GM20431 (cell line): ENCODE results near the gene IPMK.

ENCODE experiments used
- in situ Hi-C: fragments of 300-500 bp; cut with MseI, MboI; formaldehyde crosslinking; loops from one replicate; pipeline ENCODE4 v1.15.0; 2020; ENCODE audit warnings: low sequenced_read_pairs; ENCODE audit not compliant: unreplicated experiment

IPMK gene

GRCh38 chr10:58267713-58268453, at the start of gene IPMK:
TSS of gene IPMK (minus strand) at chr10:58267894. CDS start at chr10:58267611, 283 bp downstream.
- in situ Hi-C loops: no loop called here

DNA sequence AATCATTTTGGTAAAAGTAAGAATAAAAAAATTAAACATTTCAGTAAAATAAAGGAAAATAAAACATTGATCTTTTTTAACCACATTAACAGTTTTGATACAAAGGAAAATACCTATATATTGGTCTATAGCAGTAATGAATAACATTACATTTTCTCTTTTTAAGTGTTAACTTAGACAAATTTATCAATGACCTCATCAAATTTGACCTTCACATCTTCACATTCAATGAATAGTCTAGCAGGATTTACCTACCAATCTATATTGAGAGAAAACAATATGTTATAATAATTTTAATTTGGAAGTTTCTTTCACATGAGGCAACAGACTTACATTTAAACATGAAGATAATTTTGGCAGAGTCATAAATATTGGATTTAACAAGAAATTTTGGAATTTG, 49.2 kb upstream of the IPMK start:
- in situ Hi-C loops: no loop called here

DNA sequence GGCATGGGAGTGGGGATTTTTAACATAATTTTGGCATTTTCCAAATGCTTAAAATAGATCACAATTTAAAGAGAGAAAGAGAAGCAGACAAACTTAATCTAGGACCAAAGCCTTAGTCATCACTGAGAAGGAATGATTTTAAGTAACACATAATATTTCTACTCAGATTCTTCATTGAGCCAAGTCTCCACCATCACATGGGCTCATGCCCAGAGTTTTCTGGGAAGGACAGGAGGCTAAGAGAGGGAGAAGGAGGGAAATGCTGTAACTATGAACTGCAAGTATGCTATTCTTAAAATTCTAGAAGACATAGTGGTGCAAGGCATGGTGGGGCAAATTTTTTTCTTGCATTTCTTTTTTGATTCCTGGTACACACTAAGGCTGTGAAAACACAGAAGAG, 43.3 kb upstream of the IPMK start:
- in situ Hi-C loops: no loop called here

DNA sequence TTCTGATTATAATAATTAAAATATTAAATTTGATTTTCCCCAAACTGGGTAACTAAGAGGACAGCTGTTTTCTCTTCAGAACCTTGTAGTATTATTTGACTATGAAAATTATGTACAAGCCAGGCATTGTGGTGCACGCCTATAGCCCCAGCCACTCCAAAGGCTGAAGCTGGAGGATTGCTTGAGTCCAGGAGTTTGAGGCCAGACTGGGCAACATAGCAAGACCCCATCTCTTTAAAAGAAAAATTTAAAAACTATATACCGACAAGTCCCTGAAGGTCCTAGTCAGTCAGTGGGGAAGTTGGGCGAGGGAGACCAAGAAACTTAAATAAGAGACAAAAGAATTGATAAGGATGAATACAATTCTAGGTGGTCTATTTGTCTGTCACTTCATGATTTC, 40.0 kb upstream of the IPMK start:
- in situ Hi-C loops: no loop called here

GRCh38 chr10:58305821-58306220, 38.1 kb upstream of the IPMK start:
- in situ Hi-C loops: no loop called here

GRCh38 chr10:58304099-58304633, 36.5 kb upstream of the IPMK start:
- in situ Hi-C loops: no loop called here

DNA sequence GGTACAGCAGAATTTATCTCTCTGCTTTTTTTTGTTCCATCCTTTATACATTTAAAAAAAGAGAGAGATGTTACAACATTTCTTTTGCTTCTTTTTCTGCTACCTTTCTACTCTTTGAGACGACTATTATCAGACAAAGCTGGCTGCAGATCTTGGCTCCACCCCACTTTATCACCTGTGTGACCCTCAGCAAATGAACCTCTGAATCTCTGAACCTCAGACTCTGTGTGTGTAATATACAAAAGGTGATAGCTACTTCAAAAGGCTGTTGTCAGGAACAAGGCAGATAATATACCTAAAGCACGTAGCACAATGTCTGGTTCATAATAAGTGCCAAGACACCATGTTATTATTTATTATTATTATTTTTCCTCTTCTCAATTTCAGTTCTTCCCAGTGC, 34.6 kb upstream of the IPMK start:
- in situ Hi-C loops: no loop called here

GRCh38 chr10:58300676-58301075, 33.0 kb upstream of the IPMK start:
- in situ Hi-C loops: no loop called here

- in situ Hi-C loops: no loop called here
Observed at GRCh38 chr10:58299580-58299979, 31.9 kb upstream of the IPMK start.

GRCh38 chr10:58293989-58294388, 26.3 kb upstream of the IPMK start:
- in situ Hi-C loops: no loop called here

GRCh38 chr10:58291538-58292174, 24.0 kb upstream of the IPMK start:
- in situ Hi-C loops: no loop called here

GRCh38 chr10:58282615-58283014, 14.9 kb upstream of the IPMK start:
- in situ Hi-C loops: loop anchor here (10.0 kb wide), 1 partner anchor 98 kb away; no protein-coding TSS in a partner anchor

DNA sequence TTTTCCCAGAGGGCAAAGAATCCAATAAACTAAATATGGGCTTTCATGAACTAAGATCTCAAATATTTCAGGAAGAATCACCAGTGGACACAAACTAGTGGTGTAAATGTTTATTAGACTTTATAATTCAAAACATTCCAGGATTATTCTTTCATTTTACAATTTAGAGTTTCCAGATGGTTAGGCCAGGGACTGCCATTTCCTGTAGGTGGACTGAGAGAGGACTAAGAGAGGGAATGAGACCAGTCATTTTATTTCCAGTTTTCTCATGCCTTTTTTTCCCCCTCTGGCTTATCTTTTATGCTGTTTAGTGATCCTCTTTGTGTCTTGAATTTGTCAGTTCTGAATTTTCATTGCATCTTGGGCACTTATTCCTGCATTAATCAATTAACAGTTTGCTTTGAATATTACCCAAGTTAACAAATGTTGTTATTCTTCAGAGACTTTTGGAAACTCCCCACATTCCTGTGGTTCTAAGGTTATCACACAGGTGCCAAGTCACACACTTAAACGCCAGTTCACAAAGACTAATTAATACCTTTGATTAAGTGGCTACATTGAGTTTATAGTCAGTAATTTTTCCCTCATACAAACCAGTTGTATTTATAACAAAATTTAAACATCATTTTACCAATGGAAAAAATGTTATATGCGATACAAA, 13.5 kb upstream of the IPMK start:
- in situ Hi-C loops: loop anchor here (10.0 kb wide), 1 partner anchor 96 kb away; no protein-coding TSS in a partner anchor

- in situ Hi-C loops: loop anchor here (10.0 kb wide), 1 partner anchor 96 kb away; no protein-coding TSS in a partner anchor
Observed at GRCh38 chr10:58280477-58280876, 12.8 kb upstream of the IPMK start.

DNA sequence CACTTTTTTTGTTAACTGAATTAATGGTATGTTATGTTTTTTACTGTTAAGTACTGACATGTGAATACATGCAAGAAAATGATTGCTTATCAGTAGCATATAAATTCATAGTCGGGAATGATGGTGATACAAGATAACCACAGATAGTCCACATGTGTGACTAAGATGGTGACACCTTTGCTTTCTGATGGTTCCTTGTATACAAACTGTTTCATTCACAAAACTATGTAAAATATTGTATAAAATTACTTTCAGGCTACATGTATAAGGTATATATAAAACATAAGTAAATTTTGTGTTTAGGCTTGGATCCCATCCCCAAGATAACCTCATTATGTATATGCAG, 11.2 kb upstream of the IPMK start:
- in situ Hi-C loops: no loop called here

GRCh38 chr10:58278274-58278961, 10.7 kb upstream of the IPMK start:
- in situ Hi-C loops: no loop called here

DNA sequence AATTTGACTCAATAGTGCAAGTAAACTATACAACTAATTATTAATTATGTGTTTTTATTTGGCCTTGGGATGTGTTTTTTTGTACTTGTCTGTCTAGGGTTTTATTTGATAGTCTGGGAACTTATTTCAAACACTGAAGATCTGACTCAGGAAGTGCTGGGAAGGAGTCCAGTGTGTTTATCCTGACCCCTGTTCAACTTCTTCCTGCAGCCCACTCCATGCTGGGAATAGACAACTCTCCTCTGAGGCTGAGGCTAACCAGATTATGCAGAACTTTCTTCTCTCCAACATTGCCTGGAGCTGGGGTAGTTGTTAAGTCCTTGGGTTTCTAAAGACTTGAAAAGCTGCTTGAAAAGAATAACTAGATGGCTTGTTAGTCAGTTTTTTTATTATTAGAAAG, 8.2 kb upstream of the IPMK start:
- in situ Hi-C loops: no loop called here

DNA sequence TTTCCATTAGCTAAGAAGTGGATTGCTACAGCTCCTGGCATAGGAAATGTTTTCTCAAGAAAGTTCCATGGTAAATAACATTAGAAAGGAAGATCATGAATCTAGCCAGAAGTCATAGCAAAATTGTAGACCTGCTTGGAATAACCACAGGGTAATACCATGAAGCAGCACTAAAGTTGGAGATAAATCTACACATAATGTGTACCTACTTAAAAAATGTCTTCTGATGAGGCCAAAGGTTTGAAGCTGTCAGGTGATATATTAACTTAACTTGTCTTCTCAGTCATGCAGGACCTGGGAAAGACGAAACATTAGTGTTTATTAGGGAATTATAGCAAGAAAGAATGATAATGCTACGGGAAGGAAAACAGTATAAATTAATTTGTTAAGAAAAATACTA, 7.6 kb upstream of the IPMK start:
- in situ Hi-C loops: no loop called here

DNA sequence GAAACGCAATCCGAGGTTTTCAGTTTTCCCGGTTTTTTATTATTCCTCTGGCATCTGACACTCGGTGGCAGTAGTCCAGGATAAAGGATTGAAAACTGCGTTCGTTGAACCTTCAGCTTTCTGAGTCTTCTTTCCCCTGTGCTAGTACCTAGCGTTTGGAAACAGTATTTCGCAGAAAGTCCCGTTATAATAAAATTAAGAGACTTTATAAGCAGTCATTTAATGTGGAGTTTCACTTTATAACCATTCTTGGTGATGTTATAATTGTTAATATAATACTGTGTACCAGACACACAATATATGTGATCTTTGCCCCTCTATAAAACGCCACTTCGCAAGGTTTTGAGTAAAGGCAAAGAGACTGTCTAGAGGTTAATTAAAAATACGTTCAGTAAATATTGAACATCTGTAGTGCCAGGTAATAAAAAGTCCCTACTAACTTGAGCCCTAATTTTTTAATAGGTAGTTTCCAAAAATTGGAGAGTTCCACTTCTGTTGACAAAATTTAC, 2.1 kb upstream of the IPMK start:
- in situ Hi-C loops: no loop called here
